ENCODE data around the gene ADAM12. TPM values are rescaled to one million over a fixed set of nuclear protein-coding genes. Genes with fewer than 3 reads are reported as not detected.

Gene ADAM12, protein sequence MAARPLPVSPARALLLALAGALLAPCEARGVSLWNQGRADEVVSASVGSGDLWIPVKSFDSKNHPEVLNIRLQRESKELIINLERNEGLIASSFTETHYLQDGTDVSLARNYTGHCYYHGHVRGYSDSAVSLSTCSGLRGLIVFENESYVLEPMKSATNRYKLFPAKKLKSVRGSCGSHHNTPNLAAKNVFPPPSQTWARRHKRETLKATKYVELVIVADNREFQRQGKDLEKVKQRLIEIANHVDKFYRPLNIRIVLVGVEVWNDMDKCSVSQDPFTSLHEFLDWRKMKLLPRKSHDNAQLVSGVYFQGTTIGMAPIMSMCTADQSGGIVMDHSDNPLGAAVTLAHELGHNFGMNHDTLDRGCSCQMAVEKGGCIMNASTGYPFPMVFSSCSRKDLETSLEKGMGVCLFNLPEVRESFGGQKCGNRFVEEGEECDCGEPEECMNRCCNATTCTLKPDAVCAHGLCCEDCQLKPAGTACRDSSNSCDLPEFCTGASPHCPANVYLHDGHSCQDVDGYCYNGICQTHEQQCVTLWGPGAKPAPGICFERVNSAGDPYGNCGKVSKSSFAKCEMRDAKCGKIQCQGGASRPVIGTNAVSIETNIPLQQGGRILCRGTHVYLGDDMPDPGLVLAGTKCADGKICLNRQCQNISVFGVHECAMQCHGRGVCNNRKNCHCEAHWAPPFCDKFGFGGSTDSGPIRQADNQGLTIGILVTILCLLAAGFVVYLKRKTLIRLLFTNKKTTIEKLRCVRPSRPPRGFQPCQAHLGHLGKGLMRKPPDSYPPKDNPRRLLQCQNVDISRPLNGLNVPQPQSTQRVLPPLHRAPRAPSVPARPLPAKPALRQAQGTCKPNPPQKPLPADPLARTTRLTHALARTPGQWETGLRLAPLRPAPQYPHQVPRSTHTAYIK
- total RNA-seq = 22.8 TPM

DNA sequence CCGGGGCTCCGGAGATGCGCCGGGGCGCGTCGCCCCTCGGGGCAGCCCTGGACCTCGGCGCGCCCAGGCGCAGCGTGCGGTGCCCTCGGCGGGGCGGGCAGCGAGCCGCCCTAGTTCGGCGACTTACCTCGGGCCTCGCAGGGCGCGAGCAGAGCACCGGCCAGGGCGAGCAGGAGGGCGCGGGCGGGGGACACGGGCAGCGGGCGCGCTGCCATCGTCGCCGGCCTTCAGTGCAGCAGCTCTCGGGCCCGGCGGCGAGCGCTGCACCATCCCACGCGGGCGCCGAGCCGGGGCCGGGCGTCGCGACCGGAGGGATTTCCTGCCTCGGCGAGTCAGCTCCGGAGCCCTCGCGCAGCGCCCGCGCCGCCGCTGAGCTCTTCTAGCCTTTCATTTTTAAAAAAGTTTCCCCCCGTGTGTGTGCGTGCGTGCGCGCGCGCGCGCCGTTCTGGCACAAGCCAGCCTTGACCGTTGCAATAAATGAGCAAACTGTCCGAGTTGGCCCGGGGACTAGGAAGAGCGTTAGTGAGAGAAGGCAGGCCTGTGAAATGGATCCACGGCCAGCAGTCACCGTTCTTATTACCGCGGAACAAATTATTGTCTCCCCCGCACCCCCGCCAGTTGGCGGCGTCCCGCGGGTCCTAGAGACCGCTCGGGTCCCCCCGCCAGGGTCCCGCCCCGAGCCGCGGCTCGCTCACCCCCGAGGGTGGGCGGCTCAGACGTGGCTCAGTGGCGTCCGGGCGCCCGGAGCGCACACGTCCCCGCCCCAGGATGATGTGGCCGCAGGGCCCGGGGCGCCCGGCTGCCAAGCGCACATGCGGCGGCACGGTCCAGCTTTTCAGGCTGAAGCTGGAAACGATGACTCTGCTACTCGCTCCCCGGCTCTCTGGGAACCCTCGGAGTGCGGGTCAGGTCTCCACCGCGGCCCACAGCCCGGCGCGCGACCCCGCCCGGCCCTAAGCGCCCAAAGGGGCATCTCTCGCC lies at the start of gene ADAM12:
ADAM12 (minus strand) TSS at position 547 of the 981 bp plus-strand sequence; CDS start at position 215, 332 bp downstream.
- DNase-seq = no peak

DNA sequence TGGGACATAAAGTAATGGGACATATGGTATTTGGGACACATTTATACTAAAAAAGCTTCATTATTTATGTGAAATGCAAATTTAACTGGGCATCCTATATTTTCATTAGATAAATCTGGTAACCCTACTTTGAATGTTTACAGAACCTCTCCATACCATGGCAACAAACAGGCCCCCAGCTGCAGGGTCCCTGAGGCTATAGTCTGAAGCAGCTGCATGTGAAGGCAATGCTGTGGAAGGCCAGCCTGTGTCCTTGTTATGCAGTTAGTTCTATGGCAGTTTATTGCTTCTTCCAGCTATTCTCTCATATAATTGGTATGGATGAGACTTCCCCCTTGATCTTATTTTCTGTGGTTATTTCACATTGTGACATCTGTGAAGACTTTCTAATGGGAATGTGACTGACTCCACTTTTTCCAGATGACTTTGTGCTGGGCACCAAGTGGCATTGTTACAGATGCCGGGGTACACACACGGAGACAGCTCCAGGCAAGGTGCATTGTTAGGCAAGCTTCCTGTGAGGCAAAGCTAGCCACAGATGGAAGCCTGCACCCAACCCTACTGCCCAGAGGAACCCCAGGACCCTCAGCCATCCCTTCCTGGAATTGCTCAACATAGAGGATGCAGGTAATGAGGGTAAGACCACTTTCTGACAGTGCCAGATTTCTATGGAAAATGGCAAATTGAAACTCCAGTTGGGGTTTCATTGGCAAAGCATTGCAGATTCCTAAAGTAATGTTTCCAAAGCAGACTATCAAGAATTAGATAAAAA lies 49.5 kb upstream of the ADAM12 start:
- peak; percentile 72 for DNase-seq

DNA sequence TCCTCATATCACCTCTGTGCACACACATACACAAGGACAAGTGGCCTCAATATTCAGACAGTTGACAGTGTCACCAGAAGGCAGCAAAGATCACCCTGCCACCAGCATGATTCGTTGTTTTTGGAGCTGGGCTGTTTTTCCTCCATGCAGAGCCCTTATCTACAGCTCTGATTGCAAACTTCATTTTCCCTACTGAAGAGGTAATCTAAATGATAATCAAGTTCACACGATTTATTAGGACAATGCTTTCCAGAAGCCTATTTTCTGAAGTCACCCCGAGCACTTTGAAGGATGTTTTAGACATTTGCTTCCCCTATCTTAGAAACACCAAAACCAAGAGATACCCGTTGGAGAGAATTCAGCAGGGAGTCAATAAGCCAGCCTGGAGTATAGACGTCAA lies 46.0 kb upstream of the ADAM12 start:
- no peak for DNase-seq

DNA sequence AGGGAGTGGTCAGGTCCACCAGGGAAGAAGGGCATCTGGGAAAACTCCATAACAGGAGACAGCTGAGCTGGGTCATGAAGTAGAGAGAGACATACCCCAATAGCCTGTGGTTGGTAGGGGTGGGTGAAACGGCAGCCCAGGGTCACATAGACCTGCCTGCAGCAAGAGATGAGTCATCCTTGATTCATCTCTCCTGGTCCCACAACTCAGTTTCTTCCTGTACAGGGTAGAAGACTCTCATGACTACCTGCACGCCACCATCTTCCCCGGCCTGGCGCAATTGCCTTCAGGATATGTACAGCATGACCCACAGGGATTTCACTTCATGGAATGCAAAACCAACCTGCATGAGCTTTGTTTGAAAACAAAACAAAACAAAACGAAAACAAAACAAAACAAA lies 45.1 kb upstream of the ADAM12 start:
- no peak for DNase-seq

DNA sequence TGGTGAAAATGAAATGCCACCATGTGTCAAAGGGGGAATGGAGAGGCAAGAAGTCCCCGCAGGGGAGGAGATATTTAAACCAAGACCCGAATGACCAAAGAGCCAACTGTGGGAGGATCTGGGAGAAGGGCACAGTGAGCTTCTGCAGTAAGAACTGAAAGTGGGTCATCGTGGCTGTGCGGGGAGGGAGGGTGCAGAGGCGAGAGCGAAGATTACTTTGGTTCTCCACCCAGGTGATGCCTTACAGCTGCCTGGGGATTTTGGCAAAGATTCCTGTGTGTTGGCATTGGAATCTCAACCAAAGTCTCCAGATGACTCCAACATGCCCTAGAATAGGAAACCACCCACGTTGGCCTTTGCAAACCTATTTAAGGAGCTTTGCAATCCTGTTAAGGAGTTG lies 44.2 kb upstream of the ADAM12 start:
- DNase-seq = no peak

DNA sequence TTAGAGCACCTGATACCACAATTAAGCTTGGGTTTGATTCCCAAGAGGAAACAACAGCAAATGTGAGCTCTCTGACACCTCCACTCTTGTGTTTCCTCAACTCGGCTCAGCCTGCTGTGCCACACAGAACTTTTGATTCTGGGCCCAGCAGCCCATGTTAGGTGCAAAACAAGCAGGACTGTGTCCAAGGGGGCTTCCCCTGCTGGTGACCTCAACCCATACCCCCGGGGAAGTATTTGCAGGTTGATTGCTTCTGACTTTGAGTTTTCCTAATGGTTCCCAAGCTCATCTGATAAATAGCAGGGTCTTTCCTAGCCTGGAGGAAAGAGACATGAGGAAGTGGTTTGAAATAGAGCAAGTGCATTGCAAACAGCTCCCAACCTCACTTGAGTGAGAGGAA lies 43.5 kb upstream of the ADAM12 start:
- DNase-seq = no peak

DNA sequence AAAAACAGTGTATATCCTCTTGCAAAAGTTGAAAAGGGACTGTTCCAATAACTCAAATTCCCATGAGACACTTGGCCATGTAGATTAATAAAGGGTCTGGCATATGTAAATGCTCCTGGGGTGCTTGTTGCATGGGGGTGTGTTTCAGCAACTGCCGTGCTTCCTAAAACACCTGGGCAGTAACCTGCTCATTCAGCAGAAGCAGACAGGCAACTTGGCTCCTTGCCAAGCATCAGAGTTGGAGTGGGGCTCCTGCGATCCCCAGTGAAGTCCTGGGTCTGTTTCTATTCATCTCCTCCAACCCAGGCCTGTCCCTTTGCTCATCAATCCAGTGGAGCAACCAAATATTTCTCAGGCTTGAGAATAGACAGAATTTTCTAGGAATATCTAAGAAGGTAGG lies 42.2 kb upstream of the ADAM12 start:
- no peak for DNase-seq

DNA sequence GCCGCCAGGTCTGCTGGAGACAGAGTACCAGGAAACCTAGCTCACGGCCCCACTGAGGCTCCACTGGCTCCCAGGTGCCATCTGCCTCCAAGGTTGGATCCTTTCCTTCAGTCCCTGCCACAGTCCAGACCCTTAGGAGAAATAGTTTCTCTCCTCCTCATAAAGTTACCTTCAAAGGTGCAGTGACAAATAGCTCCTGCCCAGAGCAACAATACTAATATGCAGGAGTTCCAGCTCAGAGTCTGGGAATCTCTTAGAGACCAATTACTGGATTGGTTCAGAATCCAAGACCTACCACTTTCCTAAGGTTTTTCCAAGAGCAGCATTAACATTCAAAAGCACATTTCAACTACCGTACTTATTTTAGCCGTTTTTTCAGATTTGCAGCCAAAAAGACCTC lies 41.0 kb upstream of the ADAM12 start:
- no peak for DNase-seq

DNA sequence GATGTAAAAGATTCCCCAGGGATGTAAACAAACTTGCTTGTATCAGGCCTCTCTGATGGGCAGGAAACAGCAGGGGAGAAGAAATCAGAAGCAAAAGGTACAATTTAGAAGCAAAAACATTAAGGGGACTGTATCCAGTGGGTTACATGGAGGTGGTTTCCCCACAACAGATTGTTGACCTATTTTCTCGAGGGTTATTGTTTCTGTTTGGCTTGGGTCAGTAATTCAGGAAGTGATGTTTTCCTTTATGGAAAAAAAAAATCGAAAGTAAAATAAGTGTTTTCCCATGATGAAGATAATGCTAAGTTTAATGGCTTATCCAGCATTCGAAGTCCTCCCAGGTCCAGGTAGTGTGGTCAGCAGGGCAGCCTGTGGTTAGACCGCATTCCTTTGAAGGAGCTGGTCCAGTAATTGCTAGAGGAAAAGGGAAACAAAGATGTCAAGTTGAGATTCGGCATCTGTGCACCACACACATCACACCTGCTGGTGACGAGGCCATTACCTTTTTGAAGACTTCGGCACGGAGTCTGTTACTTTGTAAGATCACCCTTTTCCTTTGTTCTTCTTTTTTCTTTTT lies 37.3 kb upstream of the ADAM12 start:
- DNase-seq = no peak

DNA sequence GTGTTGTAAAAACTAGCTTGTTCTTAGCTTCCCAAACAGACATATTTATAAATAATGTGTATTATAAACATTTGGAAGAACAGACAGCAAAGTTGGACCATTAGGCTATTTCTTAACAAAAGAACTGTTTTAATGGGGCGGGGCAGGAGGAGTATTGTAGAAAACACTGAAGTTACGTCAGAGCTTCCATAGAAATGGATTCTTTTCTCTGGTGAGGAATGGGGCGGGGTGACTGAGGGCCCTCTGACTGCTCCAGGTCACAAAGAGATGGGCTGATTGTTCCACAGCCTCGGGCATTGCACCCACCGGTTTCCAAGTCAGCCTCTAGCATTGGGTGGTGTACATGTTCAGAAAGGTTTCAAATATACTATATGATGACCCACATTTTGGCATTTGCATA lies 36.8 kb upstream of the ADAM12 start:
- no peak for DNase-seq

DNA sequence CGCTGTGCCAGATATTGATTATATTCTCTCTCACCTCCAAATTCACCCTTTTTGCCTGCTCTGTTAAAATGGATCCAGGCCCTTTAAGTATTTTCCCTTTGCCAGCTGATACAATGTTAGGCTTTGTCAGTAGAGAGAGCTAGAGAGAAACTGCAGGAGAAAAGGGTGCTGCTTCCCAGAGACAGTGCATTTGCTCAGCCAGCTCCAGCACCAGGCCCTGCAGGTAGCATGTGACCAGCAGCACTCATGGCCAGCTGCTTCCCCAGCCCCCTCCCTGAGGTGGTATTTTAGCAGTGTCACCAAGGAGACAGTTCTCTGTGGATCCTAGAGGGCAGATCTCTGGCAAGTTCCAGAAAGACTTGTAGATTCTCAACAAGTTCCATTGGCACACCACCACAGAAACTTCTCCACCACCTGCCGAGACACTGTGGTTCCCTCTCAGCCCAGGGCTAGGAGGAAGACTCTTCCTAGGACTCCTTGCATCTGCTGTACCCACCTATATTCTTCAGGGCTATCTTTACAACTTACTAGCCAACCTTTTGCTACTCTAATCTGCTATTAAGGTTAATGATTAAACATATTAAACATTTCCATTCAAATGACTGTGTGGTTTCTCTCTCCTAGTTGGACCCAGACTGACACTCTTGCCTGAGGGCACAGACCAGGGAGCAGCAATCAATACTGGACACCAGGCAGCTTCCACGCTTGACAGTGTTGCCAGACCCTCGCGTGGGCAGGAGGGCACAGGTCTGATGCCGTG lies 35.6 kb upstream of the ADAM12 start:
- no peak for DNase-seq

DNA sequence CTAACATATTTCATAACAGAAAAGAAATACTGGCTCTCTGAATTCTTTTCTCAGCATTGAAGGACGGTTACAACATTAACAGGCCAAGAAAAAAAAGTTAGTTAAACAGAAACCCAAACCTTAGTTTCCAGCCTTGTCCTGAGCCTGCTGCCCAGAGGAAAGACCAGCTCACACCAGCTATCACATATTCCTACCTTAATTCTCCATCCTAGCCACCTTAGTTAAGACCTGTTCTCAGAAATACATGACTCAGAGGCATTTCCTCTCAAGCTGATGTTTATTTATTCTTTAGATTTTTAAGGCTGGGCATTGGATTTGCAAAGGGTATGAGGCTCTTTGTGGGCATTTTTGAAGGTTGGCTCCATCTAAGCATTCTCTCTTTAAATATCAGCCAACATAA lies 34.3 kb upstream of the ADAM12 start:
- DNase-seq = no peak

DNA sequence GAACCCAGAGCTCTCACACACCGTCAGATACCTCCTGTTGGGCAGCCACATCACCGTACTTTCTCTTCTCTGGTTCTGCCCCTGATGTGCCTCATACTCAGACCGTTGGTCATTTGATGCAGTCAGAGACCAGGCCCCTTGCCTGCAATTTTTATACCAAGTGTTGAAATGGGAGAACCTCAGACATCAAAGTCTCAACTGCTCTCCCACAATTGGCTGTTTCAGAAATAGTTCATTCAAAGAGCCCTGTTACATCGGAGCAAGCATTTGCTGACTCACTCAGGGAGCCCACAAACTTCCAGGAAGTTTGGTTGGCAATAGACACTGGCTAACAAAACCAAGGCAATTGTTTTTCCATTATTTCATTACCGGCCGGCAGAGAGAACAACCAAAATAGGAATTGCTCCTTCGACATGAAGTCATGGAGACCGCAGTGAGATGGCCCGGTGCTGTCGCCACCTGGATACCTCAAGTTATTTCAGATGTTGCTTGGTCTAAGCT lies 33.5 kb upstream of the ADAM12 start:
- DNase-seq = peak; percentile 7

DNA sequence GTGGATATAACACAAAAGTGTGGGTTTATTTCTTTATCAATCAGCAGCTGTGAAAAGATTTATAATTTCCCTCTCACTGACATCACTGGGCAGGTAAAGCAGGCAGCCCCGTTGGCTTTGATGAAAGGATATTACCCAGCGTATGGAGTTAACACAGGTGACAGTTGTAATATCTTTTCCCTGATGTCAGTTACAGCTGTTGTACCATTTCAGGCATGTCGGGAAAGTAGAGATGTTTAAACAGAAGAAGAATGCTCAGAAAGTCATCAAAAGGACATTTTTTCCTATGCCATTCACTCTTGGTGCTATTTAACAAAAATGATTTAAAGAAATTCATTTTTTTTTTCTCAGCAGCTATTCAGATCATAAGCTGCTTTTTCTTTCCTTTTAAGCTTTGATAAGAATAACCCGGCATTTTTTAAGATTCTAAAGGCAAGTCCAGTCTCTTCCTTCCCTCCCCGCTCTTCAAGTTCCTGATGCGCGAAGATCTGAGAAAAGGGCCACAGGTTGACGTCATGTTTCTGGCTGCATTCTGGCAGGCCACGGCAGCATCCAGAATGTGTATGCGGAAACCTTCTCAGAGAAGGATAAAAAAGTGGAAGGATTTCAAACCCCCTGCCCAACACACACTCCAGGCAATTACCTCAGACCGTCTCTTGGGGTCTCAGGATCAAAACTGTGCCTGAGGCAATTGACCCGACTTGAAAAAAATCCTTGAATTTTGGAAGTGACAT lies 32.5 kb upstream of the ADAM12 start:
- no peak for DNase-seq

DNA sequence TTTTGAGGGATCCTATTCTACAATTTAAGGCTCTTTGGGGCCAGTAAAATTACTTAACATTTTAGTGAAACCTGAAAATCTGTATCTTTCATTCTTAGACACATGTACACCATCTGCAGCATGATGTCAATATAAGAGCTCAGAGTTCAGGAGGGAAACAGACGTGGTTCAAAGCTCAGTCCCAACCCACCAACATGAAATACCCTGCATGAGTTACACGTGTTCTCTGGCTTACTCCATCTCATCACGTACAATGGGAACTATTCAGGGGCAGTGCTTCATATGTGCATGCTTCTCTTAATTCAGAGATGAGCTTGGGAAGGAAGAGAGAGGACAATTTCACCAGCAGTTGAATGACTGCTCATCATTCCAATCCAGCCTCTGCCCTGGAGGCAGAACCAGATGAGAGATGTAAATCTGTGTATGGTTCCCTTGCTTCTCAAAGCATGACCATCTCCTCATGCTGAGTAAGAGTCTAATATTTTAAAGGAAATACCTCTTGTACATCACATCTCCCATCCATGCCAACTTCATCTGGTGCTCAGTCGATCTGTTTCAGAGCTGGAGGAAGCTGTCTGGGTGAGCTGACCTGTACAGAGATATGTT lies 29.0 kb upstream of the ADAM12 start:
- no peak for DNase-seq

DNA sequence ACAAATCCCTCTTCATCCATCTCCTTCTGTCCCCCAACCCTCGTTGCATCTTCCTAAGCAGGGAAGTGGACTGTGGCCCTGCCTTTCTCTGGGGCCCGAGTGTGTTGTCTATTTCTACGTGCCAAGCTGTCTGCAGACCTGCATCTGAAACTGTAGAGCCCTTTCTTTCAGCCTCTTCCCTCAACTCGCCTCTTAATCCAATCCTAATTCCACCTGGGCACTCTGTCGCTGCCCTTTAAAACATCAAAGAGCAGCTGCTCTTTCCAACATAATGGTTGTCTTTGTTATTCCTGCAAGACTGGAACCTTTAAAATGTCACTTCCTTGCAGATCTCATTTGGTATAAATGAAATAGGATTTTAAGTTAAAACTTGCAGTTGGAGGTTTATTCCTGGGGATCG lies 21.5 kb upstream of the ADAM12 start:
- no peak for DNase-seq

DNA sequence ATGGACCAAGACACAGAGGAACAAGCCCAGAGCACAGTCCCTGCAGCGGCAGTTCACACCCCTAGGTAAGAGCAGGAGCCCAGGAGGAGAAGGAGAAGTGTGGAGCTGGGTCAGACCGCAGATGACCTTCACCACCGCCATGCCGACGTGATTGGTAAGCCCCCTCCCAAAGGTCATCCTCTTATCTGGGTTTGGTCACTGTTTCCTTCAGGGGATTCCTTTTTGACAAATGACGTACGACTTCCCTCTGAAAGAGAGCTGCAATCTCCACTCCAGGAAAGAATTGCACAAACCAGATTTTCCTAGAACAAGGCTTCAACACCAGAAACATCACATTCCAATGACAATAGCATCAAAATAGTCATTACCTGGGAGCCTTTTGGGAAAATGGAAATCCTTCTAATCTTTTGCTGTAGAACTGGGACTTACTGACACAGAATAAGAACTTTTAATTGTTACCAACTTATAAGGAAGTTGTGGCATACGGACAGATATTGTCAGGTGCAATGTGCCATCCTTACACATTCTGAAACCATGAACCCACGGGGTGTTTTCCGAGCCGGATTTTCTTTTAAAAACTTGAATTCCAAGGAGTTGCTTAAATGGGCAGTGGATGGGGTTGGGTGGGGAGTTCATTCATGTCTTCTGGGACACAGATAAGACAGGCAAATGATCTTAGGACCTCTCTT lies 20.8 kb upstream of the ADAM12 start:
- DNase-seq = no peak

DNA sequence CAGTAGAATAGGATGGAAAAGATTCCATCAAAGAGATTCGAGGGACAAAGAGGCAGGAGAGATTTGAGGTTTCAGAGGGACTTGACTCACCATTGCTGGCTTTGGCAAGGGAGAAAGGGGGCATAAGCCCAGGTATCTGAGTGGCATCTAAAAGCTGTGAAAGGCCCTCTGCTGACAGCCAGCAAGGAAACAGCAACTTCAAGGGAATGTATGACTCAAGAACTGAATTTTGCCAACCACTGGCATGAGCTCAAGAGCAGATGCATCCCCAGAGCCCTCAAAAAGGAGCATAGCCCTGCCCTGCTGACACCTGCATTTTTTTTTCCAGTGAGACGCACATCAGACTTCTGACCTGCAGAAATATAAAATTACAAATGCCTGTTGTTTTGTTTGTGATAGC lies 19.6 kb upstream of the ADAM12 start:
- DNase-seq = no peak
